GM18520 (cell line): ENCODE data around the gene TOM1.

Experiments
- ATAC-seq: cut with Tn5 transposase; IDR thresholded peaks from one replicate; pipeline ENCODE4 v1.9.1; 2021; ENCODE audit not compliant: unreplicated experiment

Gene TOM1

DNA sequence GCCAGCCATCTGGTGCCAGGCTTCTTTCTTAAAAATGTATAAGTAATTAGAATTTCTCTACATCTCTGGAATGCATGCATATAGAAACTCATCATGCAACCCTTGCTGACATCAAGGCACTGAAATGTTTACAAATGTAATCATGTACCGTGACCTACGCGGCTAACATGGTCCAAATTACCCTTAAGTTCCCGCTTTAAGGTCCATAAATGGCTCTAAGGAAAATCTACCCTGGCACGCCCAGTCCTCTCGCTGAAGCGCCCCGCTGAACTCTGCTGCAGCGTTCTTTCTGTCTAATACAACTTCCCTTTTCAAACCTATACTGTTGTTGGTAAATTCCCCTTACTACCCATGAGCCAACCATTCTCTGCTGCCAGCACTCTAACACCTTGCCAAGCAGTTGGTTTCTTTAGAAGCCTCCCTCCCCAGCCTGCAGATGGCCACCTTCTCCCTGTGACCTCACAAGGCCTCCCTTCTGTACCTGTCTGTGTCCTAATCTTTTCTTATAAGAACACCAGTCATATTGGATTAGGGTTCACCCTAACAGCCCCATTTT, 67.7 kb downstream of the TOM1 start:
- no peak for ATAC-seq

DNA sequence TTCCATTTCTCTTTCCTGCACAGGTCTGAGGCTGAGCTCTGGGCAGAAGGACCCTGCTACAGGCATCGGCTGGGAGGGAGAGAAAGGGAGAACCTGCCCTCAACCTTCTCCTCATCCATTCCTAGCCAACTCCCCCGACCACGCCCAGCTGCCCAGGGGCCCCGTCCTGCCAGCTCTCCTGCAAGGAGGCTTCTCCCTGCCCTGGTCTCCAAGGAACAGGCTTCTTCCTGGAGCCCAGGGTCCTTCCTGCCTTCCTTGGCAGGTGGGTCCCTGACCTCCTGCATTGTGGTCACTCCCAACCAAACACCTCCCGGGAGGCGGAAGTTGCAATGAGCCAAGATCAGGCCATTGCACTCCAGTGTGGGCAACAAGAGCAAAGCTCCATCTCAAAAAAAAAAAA, 68.7 kb downstream of the TOM1 start:
- no peak for ATAC-seq

DNA sequence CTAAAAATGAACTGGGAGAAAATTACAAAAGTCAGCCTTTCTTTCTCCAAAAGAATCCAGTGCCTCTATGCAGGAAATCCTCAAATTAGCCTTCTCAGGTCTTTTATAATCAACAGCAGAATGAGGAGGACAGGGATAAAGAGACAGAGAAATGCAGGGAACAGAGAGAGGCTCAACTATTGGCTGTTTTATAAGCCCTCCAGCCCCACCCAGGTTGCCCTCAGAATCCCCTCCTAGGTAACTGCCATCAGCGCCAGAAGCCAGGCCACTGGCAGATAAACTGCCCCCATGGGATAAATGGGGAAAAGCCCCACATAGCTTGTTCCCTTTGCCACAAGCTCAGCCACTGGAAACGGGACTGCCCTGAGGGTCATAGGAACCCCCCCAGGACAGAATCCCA, 70.3 kb downstream of the TOM1 start:
- no peak for ATAC-seq

DNA sequence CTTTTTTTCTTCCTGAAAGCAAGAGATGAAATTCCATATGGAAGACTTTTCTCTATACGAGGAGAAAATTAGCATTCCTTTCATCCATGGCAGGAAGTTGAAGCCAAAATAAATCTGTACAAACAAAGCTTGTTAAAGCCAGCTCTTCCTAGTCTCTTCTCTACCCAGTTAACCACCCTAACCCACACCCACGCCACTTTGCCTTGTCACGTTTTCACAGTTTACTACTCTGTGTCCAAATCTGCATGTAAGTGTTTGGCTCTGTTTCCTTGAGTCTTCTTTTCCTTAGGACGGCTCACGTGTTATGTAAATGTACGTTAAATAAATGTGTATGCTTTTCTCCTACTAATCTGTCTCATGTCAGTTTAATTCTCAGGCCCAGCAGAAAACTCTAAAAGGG, 74.1 kb downstream of the TOM1 start:
- ATAC-seq: no peak

DNA sequence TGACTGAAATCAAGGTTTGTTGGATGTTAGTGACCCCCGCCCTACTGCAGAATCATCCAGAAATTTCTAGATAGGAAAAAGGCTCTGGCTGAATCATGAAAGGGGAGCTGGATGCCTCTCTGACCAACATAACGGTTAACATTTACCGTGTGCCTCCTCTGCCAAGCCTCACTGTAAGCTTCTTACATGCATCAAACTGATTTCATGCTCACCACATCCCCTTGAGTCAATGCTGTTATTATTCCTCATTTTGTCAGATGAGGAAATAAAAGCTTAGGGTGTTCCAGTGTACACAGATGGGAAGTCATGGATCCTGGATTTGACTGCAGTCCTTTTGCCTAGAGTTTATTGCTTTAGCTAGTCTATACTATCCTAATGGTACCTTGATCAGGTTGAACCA, 75.3 kb downstream of the TOM1 start:
- ATAC-seq: no peak

DNA sequence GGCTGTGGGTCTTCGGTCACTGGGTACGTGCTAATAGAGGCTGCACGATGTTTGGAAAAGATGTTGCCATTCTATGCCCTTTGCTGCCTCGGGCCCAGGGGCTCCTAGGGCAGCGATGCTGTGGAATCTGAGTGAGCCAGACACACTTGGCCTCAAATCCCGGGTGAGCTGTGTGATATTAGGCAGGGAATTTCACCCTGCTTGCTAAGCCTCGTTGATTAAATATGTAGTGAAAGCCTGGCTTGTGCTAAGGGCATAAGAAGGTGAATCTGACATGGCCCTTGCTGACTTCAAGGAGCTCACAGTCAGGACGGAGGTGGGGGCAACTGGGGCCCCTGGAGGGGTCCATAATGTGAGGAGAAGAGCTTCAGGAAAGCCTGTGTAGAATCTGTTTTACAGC, 75.8 kb downstream of the TOM1 start:
- ATAC-seq: no peak

DNA sequence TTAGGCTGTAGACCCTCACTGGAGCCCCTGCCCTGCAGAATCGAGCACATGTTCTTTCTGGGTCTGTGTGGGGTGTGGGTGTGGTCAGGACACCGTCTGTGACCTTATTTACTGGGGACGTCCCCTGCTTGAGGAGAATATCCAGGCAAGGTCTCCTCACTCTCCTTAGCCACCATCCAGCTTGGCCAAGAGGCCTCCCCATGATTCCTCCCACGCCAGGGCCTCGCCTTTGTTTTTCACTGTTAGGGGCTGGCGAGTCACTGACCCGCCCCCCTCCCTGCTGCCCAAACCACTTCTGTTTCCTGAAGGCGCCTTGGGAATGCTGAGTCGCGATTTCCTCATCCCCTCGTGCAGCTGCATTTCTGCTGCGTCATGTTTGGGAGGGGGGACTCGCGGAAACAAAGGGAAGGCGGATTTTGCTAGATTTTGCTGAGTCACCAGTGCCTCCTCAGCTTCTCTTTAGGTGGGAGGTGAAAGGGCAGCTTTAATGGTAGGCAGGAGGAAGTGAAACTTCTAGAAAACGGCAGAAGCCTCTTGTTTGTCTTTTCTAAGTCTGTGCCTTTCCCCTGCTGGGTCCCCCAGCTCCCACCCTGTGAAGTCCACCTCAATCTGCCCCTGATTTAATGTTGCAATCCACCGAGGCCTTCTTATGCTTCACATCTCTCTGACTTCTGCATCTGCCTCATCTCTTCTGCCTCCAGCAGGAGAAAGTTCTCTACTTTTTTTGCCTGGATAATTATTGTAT, 77.2 kb downstream of the TOM1 start:
- peak; percentile 38 for ATAC-seq

DNA sequence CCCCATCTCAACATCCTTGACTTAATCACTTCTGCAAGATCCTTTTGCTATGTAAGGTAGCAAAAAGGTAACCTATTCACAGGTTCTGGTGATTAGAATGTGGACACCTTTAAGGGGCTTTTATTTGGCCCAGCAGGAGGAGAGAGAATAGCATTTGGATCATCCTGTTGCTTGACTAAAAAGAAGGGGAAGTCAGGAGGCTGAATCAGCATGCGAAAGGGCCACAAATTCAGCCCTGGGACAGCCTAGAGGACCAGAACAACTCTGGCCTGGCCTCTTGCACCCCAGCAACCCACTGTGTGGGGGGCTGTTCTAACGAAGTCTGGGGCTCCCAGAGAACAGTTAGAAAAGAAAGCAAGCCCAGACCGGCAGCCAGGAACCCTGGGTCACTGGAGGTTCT, 78.0 kb downstream of the TOM1 start:
- ATAC-seq: no peak

DNA sequence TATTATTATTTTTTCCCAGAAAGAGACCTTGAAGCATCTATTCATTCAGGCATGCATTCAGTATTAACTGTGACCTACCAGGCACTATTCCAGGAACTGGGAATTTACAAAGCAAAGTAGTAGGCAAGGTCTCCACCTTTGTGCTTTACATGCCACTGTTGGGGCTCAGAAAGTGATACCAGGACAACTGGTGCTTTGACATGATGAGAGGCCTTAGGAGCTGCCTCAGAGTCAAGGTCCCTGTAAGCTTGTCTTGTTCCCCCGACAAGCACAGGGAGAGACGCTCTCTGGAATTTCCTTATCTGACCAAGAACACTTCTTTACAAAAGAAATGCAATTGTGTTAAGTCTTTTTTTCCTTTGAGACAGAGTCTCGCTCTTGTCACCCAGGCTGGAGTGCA, 78.9 kb downstream of the TOM1 start:
- no peak for ATAC-seq

DNA sequence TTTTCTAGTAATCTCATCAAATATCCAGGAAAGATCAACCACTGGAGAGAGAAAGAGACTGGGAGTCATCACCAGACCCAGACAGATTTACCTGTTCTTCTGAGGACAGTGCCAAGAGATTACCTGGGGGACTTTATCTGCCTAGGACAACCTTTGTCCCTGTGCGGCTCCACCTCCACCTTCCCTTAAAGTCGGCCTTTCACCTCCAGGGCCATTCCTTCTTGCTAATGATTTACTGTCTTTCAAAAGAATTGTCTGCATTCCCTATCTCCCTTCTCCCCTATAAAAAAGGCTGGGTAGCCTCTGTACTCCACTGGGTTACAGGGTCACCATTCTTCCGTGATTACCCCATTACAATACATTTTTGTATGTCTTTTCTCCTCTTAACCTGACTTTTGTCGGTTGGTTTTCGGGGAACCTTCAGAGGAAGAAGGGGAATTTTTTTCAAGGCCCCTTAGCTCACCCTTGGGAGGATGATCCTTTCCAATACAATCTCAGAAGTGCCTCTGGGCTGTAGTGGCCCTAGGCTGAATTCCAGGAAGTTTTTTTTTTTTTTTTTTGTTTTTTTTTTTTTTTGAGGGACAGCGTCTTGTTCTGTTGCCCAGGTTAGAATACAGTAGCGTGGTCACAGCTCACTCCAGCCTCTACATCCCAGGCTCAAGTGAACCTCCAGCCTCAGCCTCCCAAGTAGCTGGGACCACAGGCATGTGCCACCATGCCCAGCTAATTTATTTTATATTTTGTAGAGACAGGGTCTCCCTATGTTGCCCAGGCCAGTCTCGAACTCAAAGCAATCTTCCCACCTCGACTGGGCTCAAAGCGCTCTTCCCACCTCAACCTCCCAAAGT, 79.7 kb downstream of the TOM1 start:
- no peak for ATAC-seq

DNA sequence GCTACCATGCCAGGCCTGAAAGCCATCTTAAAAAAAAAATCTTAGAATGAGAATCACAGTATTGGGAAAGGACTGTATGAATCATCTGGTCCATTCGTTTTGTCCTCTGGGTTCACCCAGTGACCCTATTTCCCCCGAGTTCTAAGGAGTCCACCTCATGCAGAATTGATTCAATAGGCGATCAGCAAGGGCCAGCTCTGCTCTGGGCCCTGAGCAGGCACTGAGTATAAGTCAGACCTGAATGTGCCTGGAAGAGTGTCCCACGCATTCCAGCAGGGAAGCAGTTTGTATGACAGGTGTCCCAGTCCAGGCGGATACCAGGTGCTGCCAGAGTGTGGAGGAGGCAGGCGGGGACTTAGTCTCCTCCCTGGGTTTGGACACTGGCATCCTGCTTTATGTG, 80.3 kb downstream of the TOM1 start:
- ATAC-seq: no peak

DNA sequence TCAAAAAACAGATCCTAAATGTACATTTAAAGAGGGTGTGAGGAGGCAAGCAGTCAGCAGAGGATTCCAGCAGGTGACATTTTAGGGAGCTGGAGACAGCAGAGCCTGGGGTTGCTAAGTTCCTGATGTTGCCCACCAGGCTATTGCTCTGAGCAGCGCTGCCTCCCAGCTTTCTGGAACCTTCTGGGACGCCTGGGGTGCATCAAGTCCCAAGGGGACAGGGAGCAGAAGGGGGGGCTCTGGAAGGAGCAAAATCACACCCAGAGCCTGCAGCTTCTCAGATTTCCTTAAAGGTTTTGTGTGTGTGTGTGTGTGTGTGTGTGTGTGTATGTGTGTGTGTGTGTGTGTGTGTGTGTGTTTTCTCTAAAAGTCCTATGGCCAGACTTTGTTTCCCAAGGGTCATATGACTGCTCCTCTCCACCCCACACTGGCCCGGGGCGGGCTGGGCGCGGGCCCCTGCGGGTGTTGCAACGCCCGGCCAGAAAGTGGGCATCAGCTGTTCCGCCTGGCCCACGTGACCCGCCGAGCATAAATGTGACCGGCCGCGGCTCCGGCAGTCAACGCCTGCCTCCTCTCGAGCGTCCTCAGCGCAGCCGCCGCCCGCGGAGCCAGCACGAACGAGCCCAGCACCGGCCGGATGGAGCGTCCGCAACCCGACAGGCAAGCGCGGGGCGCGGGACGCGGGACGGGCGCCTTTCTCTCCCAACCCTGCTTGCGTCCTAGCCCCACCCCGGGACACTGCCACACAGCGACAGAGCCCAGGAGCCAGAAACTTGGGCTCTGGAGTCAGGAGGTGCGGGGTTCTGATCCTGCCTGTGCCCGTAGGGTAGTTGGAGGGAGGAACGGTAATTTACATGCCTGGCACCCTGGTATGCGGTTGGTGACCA, 81.1 kb downstream of the TOM1 start, which contains the start of gene HMOX1:
Gene HMOX1 (plus strand): TSS at position 560 of the 887 bp plus-strand sequence. CDS start 78 bp downstream, at position 638.
- ATAC-seq: peak; percentile 54

DNA sequence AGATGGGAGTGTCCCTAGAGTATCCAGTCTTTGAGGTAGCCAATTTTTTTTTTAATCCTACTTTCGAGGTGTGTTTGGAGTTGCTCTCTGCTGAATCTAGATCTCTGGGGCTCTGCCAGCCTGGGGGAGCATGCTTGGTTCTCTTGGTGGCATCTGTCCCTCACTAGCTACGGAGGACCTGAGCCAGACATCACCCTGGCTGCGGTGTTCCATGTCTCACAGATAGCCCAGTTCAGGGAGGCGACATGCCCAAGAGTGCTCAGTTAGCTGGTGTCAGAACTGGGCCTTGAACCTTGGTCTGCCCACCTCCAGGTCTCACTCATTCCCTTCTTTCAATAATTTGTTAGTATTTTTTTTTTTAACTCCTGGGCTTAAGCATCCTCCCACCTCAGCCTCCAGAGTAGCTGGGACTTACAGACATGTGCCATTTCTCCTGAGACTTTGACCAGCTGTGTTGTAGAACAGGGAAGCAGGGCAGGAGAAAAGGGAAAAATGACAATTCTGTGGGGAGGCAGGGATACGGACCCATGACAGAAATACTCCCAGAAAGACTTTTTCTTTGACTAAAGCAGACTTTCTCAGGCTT, 81.8 kb downstream of the TOM1 start:
- no peak for ATAC-seq

DNA sequence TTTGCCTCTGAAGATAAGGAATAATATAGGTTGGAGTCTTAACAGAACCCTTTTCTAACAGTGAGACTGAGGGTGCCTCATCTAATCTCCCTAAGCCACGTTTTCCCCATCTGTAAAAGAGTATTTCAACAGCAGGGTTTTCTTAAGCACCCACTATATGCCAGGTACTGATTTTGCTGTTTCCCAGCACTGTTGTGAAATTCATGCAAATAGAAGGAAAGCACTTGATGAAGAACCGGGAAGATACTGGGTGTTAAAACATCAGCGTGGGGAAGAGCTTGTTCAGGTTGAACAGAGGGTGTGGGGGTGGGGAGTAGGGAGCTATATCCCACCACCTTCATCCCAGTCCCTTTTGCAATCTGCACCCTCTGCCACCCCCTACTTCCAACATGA, 84.0 kb downstream of the TOM1 start:
- no peak for ATAC-seq

DNA sequence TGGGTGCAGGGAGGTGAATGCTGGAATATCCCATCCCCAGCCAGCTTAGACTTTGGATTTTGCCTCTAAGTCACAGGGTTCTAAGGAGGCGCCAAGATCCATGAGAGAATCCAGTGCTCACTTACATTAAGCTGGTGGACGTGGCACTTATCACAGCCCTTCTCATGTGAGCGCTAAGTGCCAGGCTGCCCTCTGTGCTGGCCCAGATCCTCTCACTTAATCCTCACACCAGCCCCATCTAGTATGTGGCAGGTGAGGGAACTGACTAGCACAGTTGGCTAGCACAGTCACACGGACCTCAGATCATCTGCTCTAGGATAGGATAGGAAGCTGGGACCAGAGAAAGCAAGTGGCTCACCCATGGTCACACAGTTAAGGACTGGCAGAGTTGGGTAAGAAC, 84.8 kb downstream of the TOM1 start:
- no peak for ATAC-seq

DNA sequence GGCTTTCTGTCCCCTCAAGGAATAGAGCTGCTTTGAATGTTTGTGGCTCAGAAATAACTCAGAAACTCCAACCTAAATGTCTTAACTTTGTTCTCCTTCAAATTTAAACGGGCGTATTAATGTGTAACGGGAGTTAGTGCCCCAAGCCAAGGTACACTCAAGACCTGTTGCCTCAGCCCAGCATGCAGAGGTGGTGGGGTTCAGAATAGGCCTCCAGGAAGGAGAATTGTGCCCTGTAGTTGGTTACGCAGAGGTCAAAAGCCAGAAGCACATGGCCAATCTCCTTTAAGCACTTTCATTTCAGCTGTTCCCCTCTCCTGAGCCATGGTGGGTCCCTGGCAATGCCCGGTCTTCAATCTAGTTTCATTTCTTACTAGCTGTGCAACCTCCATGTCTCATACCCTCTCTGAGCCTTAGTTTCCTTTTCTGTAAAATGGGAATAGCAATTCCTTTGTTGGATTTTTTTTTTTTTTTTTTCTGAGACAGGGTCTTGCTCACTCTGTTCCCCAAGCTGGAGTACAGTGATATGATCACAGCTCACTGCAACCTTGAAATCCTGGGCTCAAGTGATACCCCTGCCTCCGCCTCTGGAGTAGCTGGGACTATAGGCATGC, 85.4 kb downstream of the TOM1 start:
- no peak for ATAC-seq

DNA sequence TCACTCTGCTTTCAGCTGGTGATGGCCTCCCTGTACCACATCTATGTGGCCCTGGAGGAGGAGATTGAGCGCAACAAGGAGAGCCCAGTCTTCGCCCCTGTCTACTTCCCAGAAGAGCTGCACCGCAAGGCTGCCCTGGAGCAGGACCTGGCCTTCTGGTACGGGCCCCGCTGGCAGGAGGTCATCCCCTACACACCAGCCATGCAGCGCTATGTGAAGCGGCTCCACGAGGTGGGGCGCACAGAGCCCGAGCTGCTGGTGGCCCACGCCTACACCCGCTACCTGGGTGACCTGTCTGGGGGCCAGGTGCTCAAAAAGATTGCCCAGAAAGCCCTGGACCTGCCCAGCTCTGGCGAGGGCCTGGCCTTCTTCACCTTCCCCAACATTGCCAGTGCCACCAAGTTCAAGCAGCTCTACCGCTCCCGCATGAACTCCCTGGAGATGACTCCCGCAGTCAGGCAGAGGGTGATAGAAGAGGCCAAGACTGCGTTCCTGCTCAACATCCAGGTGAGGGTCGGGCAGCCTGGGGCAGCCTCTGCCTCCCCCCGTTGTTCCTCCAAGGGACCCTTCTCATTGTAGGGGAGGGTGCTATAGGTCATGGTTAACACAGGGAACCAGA, 87.1 kb downstream of the TOM1 start:
- ATAC-seq: no peak

DNA sequence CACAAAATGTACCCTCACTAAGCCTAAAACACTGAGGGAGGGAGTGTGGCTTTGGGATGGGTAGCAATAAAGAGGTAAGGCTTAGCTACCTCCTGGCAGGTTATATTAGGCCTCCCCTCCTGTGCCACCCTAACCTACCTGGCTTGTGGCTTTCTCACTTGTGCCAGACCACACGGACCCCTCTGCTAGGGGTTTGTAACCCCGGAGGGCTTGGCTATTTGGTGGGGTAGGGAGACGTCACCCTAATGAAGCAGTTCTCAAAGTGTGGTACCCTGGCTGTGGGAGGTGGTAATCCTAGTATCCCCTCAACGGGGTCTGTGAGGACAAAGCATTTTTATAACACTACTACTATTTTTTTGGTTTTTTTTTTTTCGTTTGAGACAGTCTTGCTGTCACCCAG, 91.2 kb downstream of the TOM1 start:
- ATAC-seq: no peak

DNA sequence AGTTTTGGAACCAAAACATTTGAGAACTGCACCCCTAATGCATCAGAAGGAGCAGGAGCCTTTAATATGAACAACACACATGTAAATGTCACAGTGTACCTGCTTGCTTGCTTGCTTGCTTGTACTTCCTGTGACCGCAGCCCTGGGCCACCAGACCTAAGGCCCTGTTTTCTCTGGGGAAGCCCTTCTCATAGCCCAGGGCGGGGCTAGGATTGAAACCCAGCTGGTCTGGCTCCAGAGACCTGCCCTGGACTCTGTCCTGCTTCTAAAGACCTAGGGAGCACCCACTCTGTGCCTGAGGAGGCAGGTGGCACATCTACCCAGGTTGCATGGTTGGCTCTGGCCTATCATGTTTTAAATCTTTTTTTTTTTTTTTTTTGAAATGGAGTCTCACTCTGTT, 92.7 kb downstream of the TOM1 start:
- ATAC-seq: no peak
